NCI-H2227 treated with DMSO at 0.1 percent for 48 hours (cell line): ENCODE data around the gene PTGER2.

Experiments
- DNase-seq: peaks from one replicate; lab custom pipeline; 2025; lab: John Stamatoyannopoulos, UW

The PTGER2 gene

GRCh38 chr14:52305014-52305413 is 9.1 kb upstream of the PTGER2 start:
- DNase-seq, result no peak

GRCh38 chr14:52307376-52307775 is 6.7 kb upstream of the PTGER2 start:
- DNase-seq, result no peak

- no peak for DNase-seq
These were observed 6.2 kb upstream of the PTGER2 start for GRCh38 chr14:52307905-52308304.

GRCh38 chr14:52310541-52310940 is 3.6 kb upstream of the PTGER2 start:
- no peak for DNase-seq

- no peak for DNase-seq
These were observed 1.2 kb upstream of the PTGER2 start for GRCh38 chr14:52312931-52313355.

- DNase-seq, result no peak
These were observed 650 bp upstream of the PTGER2 start for GRCh38 chr14:52313462-52313861.

- no peak for DNase-seq
These were observed 663 bp downstream of the PTGER2 start for GRCh38 chr14:52314595-52315354.

GRCh38 chr14:52315355-52315718 is 1.2 kb downstream of the PTGER2 start:
- no peak for DNase-seq

GRCh38 chr14:52318062-52318461 is 4.0 kb downstream of the PTGER2 start:
- no peak for DNase-seq

- DNase-seq, result no peak
These were observed 4.9 kb downstream of the PTGER2 start for GRCh38 chr14:52318826-52319645.

GRCh38 chr14:52319919-52320318 is 5.8 kb downstream of the PTGER2 start:
- no peak for DNase-seq

- DNase-seq, result no peak
These were observed 11.0 kb downstream of the PTGER2 start for GRCh38 chr14:52325126-52325525.

- DNase-seq, result no peak
These were observed 11.5 kb downstream of the PTGER2 start for GRCh38 chr14:52325630-52326029.

GRCh38 chr14:52327374-52328226 is 13.5 kb downstream of the PTGER2 start:
- DNase-seq, result no peak

- DNase-seq, result no peak
These were observed 14.2 kb downstream of the PTGER2 start for GRCh38 chr14:52328276-52328675.

- no peak for DNase-seq
These were observed 15.7 kb downstream of the PTGER2 start for GRCh38 chr14:52329678-52330369.

GRCh38 chr14:52332269-52332668 is 18.2 kb downstream of the PTGER2 start:
- no peak for DNase-seq

GRCh38 chr14:52333108-52333507 is 19.0 kb downstream of the PTGER2 start:
- no peak for DNase-seq

- no peak for DNase-seq
These were observed 19.9 kb downstream of the PTGER2 start for GRCh38 chr14:52333823-52334657.

GRCh38 chr14:52336241-52336640 is 22.1 kb downstream of the PTGER2 start:
- no peak for DNase-seq
